ENCODE measurements around the gene HIVEP3.

The HIVEP3 gene

DNA sequence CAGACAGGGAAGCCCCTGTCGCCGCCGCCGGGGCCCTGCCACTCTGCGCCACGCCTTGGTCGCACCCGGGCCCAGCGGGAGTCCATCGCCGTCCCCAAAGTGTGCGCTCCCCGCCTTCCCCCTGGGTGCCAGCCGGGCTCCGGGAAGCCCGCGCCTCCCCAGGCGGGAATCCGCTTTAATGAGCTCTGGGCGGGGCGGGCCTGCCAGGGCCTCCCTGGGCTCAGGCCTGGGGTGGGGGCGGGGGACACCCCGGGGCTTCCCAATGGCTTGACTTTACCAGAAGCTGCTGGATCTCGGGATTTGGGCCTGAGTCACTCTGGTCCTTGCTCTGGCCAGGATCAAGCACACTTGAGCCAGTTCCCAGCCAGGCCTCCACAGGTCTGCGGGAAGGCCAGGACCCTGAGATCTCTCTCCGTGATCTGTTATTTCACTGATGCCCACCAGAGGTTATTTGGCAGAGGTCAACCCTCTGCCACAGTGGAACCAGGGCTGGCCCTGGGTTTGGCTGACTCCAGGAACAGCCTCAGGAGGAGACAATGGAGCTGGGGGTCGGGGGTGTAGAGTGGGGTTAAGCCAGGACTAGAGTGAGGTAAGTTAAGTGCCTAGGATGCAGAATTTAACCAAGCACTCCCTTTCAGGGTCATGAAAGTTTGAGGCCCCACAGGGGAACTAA is 255.8 kb downstream of the HIVEP3 start:
- peaks cover 45% of the 10 kb centered on the region for H3K27me3 ChIP-seq (ENCODE audit: control insufficient read depth, insufficient read depth, low read length)
- no peaks in the 10 kb centered on the region for H3K4me1 ChIP-seq (ENCODE audit: control insufficient read depth, insufficient read depth, low read length)
- no peaks in the 10 kb centered on the region for H3K9me3 ChIP-seq (ENCODE audit: control insufficient read depth, insufficient read depth, low read length)
- H3K9ac ChIP-seq (ENCODE audit: low read depth, low read length), result no peak overlapping the region
- H3K4me3 ChIP-seq (ENCODE audit: low read depth, low read length), result peak overlapping the region; percentile 66; the same call in 1 of the 2 replicates
- H3K36me3 ChIP-seq (ENCODE audit: control insufficient read depth, insufficient read depth, low read length), result no peaks in the 10 kb centered on the region
- H3K27ac ChIP-seq (ENCODE audit: low read depth, low read length), result peak overlapping the region; percentile 5

DNA sequence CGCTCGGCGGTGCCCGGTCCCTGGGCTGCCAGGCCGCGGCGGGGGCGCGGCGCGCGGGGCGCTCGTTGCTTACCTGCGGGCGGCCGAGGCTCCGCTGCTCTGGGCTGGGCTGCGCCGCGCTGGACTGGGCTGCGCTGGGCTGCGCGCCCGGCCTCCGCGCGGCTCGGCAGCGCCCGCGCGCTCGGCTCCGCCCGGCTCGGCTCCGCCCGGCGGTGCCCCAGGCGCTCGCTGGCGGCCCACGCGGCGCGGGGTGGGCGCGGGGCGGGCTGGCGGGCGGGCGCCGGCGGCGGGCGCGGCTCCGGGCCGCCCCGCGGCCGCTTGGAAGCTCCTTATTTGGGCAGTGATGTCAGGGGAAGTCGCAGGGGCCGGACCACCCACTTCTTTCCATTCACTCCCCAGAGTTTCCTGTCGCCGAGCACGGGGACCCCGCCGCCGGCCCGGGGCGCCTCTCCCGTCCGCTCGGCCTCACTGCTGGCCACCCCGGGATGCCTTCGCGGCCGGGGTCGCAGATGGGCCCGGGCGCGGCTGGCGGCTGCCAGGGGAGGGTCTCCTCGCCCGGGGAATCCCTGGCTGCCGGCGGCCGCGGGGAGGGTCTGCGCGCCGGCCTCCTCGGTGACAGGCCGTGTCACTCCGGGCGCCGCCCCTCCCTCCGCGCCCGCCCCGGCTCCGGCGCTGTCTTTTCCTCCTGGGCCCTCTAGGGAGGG is 256.5 kb downstream of the HIVEP3 start:
- H3K27ac ChIP-seq (ENCODE audit: low read depth, low read length), result no peak overlapping the region
- no peaks in the 10 kb centered on the region for H3K36me3 ChIP-seq (ENCODE audit: control insufficient read depth, insufficient read depth, low read length)
- no peaks in the 10 kb centered on the region for H3K4me1 ChIP-seq (ENCODE audit: control insufficient read depth, insufficient read depth, low read length)
- H3K27me3 ChIP-seq (ENCODE audit: control insufficient read depth, insufficient read depth, low read length), result peaks cover 45% of the 10 kb centered on the region
- H3K9me3 ChIP-seq (ENCODE audit: control insufficient read depth, insufficient read depth, low read length), result no peaks in the 10 kb centered on the region
- peak overlapping the region; percentile 66; the same call in 1 of the 2 replicates for H3K4me3 ChIP-seq (ENCODE audit: low read depth, low read length)
- no peak overlapping the region for H3K9ac ChIP-seq (ENCODE audit: low read depth, low read length)

DNA sequence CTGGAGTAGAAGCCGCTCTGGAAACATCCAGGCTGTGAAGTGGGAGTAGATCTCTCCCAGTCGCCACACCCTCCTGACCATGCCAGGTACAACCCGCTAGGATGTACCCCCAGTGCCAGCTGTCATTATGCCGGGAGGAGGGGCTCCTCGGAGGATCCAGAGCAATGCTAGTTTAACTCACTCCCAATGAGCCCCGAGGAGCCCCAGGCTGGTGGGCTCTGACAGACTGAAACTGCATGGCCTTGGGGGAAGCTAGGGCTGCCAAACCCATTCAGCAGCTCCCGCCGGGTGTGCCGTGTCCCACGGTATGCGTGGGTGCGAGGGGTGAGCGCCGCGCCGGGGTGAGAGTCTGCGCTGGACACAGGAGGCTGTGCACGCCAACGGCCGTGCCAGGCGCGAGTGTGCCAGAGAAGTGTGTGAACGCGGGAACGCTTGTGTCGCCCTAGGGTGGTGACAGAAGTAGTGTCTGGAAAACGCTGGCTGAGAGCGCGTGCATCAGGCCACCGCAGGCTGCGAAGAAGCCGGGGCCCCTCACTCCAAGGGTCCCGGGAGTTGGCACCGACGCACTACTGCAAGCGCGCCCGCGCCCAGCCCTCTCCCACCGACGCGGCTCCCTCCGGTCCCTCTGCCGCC is 257.2 kb downstream of the HIVEP3 start:
- no peaks in the 10 kb centered on the region for H3K36me3 ChIP-seq (ENCODE audit: control insufficient read depth, insufficient read depth, low read length)
- peaks cover 45% of the 10 kb centered on the region for H3K27me3 ChIP-seq (ENCODE audit: control insufficient read depth, insufficient read depth, low read length)
- peak overlapping the region; percentile 60 for H3K4me3 ChIP-seq (ENCODE audit: low read depth, low read length)
- no peak overlapping the region for H3K9ac ChIP-seq (ENCODE audit: low read depth, low read length)
- no peak overlapping the region for H3K27ac ChIP-seq (ENCODE audit: low read depth, low read length)
- H3K9me3 ChIP-seq (ENCODE audit: control insufficient read depth, insufficient read depth, low read length), result no peaks in the 10 kb centered on the region
- H3K4me1 ChIP-seq (ENCODE audit: control insufficient read depth, insufficient read depth, low read length), result no peaks in the 10 kb centered on the region

DNA sequence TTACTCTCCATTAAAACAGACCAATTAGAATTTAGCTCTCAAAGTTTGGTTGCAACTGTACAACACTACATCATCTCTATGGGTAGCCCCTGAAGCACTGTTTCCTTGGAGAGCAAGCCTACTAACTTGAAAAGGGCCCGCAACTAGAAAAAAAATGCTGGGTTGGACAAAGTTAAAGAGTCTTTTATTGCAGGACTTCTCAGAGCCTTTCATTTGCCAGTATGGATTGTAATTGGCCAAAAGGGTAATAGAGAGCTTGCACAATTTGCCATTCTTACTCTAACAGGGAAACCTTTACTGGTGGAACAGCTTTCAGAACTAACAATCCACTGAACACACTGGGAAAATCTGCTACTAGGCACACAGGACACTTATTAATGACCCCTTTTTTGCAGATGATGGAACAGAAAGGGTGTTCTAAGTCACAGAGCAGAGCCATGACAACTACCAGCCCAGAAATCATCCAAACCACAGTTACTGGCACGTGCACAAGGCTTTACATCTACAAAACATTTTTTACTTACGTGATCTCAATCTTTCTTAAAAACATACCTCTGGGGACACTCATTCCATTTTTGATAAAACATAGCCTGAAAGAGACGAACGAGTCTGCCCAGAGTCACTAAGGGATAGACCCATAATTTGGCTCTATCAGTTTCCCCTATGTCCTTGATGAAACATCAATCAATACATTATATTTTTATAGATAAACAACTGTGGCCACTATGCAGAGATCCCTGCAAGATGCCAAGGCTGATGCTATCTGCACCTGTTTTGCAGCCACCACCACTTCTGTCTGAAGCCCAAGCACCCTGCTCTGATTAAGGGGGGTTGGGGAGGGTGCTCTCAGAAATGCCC is 257.9 kb downstream of the HIVEP3 start:
- H3K27me3 ChIP-seq (ENCODE audit: control insufficient read depth, insufficient read depth, low read length), result peaks cover 45% of the 10 kb centered on the region
- H3K4me1 ChIP-seq (ENCODE audit: control insufficient read depth, insufficient read depth, low read length), result peaks cover 3% of the 10 kb centered on the region; the same call in 1 of the 2 replicates
- no peaks in the 10 kb centered on the region for H3K36me3 ChIP-seq (ENCODE audit: control insufficient read depth, insufficient read depth, low read length)
- H3K9me3 ChIP-seq (ENCODE audit: control insufficient read depth, insufficient read depth, low read length), result no peaks in the 10 kb centered on the region
- H3K4me3 ChIP-seq (ENCODE audit: low read depth, low read length), result no peak overlapping the region
- no peak overlapping the region for H3K27ac ChIP-seq (ENCODE audit: low read depth, low read length)
- no peak overlapping the region for H3K9ac ChIP-seq (ENCODE audit: low read depth, low read length)

DNA sequence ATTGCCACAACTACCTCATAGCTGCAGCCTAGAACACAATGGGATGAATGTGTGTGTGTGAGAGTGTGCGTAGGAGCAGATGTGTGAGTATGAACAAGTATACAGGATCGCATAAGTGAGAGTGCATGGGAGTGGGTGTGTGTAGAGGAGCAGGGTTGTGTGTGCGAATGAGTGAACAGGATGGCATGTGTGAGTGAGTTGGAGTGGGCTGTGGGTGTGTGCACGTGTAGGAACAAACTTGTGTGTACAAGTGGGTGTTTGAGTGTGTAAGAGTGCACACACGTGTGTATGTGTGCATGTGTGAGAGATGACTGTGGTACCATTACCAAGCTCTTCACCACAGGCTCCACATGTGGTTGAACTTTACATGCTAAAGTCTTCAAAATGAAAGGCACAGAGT is 258.8 kb downstream of the HIVEP3 start:
- H3K9ac ChIP-seq (ENCODE audit: low read depth, low read length), result no peak overlapping the region
- no peak overlapping the region for H3K27ac ChIP-seq (ENCODE audit: low read depth, low read length)
- no peak overlapping the region for H3K4me3 ChIP-seq (ENCODE audit: low read depth, low read length)
- H3K4me1 ChIP-seq (ENCODE audit: control insufficient read depth, insufficient read depth, low read length), result peaks cover 3% of the 10 kb centered on the region; the same call in 1 of the 2 replicates
- H3K27me3 ChIP-seq (ENCODE audit: control insufficient read depth, insufficient read depth, low read length), result peaks cover 45% of the 10 kb centered on the region
- no peaks in the 10 kb centered on the region for H3K9me3 ChIP-seq (ENCODE audit: control insufficient read depth, insufficient read depth, low read length)
- no peaks in the 10 kb centered on the region for H3K36me3 ChIP-seq (ENCODE audit: control insufficient read depth, insufficient read depth, low read length)

DNA sequence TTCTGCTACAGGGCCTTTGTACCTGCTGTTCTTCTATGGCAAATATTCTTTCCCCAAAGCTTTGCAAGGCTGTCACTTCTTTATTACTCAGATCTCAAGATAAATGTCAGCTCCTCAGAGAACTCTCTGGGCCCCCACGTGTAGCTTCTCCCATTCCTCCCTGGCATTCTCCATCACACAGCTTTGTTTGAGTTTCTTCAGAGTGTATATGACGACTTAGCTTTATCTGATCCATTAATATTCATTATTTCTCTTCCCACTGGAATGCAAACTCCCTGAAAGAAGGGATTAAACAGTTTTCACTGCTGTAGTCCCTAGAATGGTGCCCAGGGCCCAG is 259.6 kb downstream of the HIVEP3 start:
- no peak overlapping the region for H3K27ac ChIP-seq (ENCODE audit: low read depth, low read length)
- no peaks in the 10 kb centered on the region for H3K36me3 ChIP-seq (ENCODE audit: control insufficient read depth, insufficient read depth, low read length)
- H3K4me1 ChIP-seq (ENCODE audit: control insufficient read depth, insufficient read depth, low read length), result peaks cover 3% of the 10 kb centered on the region; the same call in 1 of the 2 replicates
- no peak overlapping the region for H3K4me3 ChIP-seq (ENCODE audit: low read depth, low read length)
- no peaks in the 10 kb centered on the region for H3K9me3 ChIP-seq (ENCODE audit: control insufficient read depth, insufficient read depth, low read length)
- peaks cover 45% of the 10 kb centered on the region for H3K27me3 ChIP-seq (ENCODE audit: control insufficient read depth, insufficient read depth, low read length)
- no peak overlapping the region for H3K9ac ChIP-seq (ENCODE audit: low read depth, low read length)

DNA sequence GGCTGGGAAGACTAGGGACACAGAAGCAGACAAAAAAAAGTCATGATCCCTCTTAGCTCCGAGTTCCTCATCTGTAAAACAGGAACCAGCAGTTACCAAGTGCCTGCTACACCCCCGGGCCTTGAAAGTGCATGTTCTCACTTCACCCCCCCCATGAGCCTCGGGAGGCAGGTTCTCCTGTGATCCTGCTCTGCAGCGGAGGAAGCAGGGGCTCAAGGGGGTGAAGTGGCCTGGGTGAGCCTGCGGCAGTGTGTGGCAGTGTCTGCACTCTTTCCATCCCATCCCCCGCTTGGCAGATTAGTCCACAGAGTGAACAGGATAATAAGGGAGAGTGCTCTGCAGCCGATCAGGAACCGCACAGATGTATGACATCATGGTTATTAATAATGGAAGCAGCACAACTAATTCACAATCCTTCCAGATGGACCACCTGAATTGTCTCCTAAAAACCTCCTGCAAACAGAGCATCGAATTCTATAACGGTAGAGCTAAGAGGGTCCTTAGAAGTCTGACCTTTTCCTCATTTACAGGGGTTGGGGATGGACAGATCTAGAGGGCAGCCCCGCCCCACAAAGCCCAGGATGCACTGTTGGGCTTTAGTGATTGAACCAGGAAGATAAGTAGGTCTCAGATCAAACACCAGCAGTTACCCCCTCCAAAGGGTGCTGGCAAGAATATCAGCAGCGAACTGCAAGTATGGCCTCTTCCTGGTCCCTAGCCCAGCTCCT is 260.1 kb downstream of the HIVEP3 start:
- Histone ChIP-seq H3K9ac (ENCODE audit: low read depth, low read length) (no peak overlapping the region), H3K27ac (ENCODE audit: low read depth, low read length) (no peak overlapping the region), H3K27me3 (ENCODE audit: control insufficient read depth, insufficient read depth, low read length) (peaks cover 43% of the 10 kb centered on the region), H3K4me3 (ENCODE audit: low read depth, low read length) (no peak overlapping the region), H3K4me1 (ENCODE audit: control insufficient read depth, insufficient read depth, low read length) (peaks cover 3% of the 10 kb centered on the region; the same call in 1 of the 2 replicates), H3K9me3 (ENCODE audit: control insufficient read depth, insufficient read depth, low read length) (no peaks in the 10 kb centered on the region), H3K36me3 (ENCODE audit: control insufficient read depth, insufficient read depth, low read length) (no peaks in the 10 kb centered on the region)

DNA sequence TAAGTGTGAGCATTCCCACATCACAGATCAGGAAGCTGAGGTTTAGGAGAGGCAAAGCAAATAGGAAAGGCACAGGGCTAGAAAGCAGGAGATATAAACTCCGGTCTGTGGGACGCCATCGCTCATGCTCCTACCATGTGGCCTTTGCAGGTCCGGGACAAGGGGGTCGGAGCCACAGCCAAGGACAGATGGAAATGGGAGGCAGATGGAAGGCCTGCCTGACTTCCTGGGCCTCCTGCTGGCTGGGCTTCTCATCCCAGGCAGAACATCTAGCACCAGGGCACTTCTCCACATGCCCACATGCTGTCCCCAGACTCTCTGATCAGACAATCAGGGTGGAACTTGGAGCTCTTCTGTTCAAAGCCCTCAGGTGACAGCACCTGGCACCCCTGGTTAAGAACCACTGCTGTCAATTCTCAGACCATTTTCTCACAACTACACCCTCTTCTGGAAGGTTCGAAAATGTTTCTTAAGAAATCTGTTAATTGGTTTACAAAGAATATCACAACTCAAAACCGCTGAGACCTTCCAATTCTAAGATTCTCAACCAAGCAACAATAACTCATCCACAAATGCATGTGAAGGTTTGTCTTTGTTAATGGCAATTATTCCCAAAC is 260.9 kb downstream of the HIVEP3 start:
- Histone ChIP-seq H3K27ac (ENCODE audit: low read depth, low read length) (no peak overlapping the region), H3K9ac (ENCODE audit: low read depth, low read length) (no peak overlapping the region), H3K27me3 (ENCODE audit: control insufficient read depth, insufficient read depth, low read length) (peaks cover 35% of the 10 kb centered on the region), H3K9me3 (ENCODE audit: control insufficient read depth, insufficient read depth, low read length) (no peaks in the 10 kb centered on the region), H3K4me1 (ENCODE audit: control insufficient read depth, insufficient read depth, low read length) (peaks cover 3% of the 10 kb centered on the region; the same call in 1 of the 2 replicates), H3K36me3 (ENCODE audit: control insufficient read depth, insufficient read depth, low read length) (no peaks in the 10 kb centered on the region), H3K4me3 (ENCODE audit: low read depth, low read length) (no peak overlapping the region)

DNA sequence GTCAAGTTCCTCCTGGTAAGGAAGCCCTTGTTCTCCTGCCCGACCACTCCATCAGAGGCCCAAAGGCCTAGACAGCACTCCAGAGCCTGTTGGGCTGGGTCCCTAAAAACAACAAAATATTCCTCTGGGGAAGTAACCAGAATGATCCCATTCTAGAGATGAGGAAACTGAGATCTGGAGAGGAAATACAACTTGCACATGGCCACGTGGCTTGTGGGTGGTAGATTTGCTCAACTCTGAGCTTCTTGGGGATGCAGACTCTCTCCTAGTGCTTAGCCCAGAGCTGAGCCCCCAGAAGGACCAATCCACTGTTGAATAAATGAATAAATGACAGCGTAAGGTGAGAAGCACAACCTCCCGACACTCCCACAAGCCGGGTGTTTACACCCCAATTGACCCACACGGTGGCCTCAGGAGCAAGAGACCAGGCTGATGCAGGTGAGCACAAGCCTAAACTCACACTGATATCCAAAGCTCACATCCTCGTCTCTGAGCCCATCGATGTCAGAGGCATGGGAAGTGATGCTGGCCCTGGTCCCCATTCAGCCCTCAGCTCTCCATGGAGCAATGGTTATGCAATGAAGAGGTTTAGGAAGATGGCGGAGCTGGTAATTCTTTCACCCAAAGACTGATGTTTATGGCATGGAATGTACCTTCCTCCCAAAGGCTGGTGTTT is 261.8 kb downstream of the HIVEP3 start:
- no peaks in the 10 kb centered on the region for H3K9me3 ChIP-seq (ENCODE audit: control insufficient read depth, insufficient read depth, low read length)
- H3K4me1 ChIP-seq (ENCODE audit: control insufficient read depth, insufficient read depth, low read length), result peaks cover 3% of the 10 kb centered on the region; the same call in 1 of the 2 replicates
- H3K27ac ChIP-seq (ENCODE audit: low read depth, low read length), result no peak overlapping the region
- H3K9ac ChIP-seq (ENCODE audit: low read depth, low read length), result no peak overlapping the region
- H3K36me3 ChIP-seq (ENCODE audit: control insufficient read depth, insufficient read depth, low read length), result no peaks in the 10 kb centered on the region
- H3K4me3 ChIP-seq (ENCODE audit: low read depth, low read length), result no peak overlapping the region
- H3K27me3 ChIP-seq (ENCODE audit: control insufficient read depth, insufficient read depth, low read length), result peaks cover 35% of the 10 kb centered on the region
